Ramos (cell line): Measurements from ENCODE around the gene PRKD2.

Experiments
- in situ Hi-C: fragments of 300-500 bp; cut with MboI; formaldehyde crosslinking; loops from one replicate; pipeline ENCODE4 v1.14.3; 2022; ENCODE audit warnings: low sequenced_read_pairs; ENCODE audit not compliant: unreplicated experiment

The PRKD2 gene

GRCh38 chr19:46744005-46744691 lies 27.2 kb upstream of the PRKD2 start:
- in situ Hi-C loops, result no loop called here

DNA sequence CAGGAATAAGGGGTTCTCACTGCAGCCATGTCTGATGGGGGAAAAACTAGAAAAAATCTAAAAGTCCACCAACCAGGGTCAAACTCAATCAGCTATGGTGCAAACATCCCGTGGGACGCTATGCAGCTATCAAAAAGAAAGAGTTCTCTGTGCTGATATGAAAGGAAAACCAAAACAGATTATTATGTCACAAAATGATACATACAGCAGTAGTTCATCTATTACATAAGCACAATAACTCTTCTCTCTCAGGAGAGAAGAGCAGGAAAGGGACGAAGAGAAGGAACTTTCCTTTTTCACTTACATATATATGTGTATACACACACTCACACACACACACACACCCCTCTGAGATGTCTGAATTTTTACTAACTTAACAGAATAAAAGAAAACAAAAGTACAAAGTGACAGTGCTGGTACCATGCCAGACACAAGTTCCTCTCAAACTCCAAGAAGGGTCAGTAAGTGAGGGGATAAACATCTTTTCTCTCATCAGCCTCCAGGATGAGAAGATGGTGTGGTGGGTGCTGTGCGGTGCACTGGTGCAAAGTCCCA lies 26.1 kb upstream of the PRKD2 start:
- in situ Hi-C loops, result no loop called here

GRCh38 chr19:46741447-46741846 lies 24.5 kb upstream of the PRKD2 start:
- in situ Hi-C loops, result no loop called here

DNA sequence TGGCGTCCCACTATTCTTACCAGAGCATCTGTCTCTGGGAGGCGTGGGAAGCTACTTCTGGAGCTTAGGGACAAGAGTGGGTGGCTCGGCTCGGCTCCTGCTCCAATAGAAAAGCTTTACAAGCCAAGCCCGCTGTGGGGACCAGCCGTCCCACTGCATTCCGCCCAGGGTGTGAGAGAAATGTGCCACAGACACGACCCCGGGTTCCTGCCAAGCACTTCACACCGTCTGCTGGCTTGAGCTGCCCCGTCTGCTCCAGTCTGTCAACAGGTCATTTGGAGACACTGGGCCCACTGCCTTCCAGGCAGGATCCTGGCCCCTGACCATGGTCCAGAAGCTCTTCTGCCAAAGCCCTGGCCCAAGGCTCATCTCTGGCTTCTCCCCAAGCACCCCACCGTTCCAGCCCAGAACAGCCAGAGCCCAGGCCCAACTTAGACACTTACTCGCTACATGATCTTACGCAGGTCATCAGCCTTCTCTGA lies 22.4 kb upstream of the PRKD2 start:
- in situ Hi-C loops, result no loop called here

GRCh38 chr19:46737761-46738171 lies 20.9 kb upstream of the PRKD2 start:
- in situ Hi-C loops, result no loop called here

GRCh38 chr19:46737298-46737654 lies 20.4 kb upstream of the PRKD2 start:
- in situ Hi-C loops, result no loop called here

DNA sequence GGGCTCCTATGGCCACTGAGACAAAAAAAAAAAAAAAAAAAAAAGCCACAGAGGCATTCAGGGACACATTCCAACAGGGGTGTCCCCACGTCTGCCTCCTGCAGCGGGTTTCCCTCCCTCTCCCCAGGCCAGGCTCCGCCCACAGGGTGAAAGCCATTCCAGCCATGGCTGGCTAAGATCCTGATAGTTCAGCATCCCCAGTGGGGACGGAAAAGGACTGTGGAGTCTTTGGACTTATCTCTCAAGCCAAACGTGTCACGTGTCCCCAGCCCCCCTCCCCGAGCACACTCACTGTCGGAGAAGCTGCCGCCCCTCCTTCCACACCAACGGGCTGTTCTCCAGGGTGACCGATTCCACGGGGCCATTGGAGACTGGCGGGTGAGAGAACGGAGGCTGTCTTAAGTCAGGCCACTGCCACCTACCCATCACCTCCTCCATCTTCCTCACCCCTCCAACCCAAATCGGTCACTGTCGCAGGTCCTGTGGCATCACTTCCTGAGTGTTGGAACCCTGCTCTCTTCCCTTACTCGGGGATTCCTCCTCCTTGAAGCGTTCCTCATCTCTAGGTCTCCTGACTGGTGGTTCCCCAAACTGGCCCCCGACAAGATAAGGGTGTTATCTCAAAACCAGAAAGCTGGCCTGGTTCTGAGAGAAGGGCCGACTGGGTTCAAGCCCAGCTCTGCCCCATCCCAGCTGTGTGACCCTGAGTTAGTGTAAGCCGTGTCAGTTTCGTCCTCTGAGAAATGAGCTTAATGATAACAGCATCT lies 19.8 kb upstream of the PRKD2 start:
- in situ Hi-C loops, result no loop called here

- in situ Hi-C loops, result no loop called here
Observed at GRCh38 chr19:46733690-46734292, 16.9 kb upstream of the PRKD2 start.

GRCh38 chr19:46732966-46733689 lies 16.2 kb upstream of the PRKD2 start:
- in situ Hi-C loops, result no loop called here

DNA sequence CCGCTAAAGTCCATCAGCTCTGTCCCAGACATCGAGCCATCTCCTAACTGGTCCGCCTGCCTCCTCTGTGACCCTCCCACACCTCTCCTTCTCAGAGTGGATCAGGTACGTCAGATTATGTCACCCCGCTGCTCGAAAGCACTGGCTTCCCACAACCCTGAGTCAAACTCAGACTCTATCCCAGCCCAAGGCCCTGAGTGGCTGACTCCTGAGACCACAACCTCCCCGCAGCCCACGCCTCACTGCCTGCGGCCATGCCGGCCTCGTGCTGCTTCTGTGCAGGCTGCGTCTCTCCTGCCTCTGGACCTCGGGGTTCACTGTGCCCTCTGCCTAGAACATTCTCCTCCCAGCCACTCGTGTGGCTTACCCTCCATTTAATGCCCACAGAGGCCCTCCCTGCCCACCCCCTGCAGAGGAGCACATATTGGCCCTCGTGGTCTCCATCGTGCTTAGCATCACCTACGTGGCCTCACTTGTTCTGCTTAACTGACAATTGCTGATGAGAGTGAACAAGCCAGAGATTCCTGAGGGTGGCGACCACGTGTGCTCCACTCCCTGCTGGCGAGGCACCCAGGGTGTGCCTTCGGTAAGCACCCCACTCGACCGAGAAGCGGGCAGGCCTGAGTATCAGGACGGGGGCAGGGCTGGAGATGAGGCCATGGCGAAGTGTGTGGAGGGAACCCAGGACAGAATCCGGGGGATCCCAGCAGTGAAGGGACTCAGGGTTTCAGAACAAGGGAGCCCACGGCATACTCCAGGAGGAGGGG lies 15.4 kb upstream of the PRKD2 start:
- in situ Hi-C loops, result no loop called here

DNA sequence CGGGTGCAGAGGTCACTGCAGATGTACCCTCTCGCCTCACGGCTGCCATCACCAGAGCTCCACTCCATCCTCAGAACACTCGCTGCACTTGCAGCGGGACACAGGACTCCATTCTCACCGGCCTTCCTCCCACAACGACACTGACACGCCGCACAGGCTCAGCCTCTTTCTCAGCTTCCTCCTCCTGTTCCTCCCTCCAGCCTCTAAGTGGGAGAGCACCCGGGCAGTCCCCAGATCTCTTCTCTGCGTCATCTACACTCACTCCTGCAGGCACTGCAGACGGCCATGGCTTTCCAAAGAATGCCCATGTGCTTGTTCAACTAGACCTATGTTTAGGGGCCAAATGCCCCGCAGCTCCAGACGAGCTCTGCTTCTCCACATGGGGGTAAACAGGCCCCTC lies 14.7 kb upstream of the PRKD2 start:
- in situ Hi-C loops, result no loop called here

DNA sequence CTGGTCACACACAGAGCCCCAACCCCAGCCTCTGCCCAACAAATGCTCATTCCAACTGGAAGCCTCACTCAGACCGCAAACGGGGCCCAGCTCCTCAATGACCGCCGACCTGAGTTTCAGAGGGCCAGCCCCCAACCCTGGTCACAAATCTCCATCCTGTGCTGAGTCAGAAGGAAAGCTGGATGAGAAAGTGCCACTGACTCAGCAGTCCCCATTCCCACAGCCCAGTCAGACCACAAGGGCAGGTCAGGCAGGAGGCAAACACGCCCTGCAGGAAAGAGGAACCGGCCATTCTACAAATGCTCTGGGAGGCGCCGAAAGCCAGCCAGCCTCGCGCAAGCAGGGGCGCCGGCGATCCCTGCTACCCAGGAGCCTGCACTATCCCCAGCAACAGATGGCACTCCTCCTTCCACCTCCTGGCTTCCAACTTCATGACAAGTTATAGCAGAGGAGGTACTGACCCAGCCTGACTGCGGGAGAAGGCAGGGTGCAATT lies 14.1 kb upstream of the PRKD2 start:
- in situ Hi-C loops, result no loop called here

GRCh38 chr19:46730595-46730994 lies 13.7 kb upstream of the PRKD2 start:
- in situ Hi-C loops, result no loop called here

DNA sequence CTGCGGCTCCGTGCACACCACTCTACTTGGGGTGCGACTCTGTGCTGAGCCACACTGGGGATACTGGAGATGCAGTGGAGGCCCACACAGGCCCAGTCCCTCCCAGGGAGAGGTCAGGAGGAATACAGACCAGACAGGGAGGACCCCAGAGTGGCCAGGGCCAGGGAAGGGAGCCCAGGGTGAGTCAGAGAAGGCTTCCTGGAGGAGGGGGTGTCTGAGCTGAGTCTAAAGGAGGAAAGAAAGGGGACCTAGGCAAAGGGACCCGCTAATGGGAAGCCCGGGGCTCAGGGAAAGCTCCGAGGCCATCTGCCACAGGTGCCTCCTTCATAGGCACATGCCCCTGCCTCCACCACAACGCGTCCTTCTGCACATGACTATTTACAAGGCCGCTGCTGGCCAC lies 13.3 kb upstream of the PRKD2 start:
- in situ Hi-C loops, result no loop called here

GRCh38 chr19:46729696-46730095 lies 12.8 kb upstream of the PRKD2 start:
- in situ Hi-C loops, result no loop called here

DNA sequence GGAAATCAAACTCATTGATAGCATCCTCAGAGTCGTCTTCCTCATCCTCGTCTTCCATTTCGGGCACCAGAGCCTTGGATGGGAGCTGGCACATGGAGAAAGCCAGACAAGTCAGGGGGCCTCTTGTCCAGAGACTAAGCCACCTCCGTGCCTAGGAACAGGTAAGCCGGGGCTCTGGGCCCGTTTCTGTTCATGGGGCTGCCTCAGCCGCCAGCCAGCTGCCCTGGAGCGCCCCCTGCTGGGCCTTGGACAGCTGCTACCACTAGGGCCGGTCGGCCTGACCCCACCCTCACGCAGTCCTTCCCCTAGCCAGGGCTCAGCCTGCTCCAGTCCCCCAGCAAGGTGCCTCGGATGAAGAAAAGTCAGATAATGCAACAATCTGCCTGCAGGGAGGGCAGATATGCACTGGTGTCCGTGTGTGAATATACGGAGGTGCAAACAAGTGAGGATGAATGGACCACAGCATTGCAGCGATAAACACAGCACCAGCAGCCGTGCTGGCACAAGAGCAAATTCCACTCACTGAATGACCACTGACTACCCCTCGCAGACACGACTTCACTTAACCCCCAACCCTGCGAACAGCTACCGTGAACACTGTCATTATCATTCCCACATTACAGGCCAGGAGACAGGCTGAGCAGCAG lies 11.9 kb upstream of the PRKD2 start:
- in situ Hi-C loops, result no loop called here

DNA sequence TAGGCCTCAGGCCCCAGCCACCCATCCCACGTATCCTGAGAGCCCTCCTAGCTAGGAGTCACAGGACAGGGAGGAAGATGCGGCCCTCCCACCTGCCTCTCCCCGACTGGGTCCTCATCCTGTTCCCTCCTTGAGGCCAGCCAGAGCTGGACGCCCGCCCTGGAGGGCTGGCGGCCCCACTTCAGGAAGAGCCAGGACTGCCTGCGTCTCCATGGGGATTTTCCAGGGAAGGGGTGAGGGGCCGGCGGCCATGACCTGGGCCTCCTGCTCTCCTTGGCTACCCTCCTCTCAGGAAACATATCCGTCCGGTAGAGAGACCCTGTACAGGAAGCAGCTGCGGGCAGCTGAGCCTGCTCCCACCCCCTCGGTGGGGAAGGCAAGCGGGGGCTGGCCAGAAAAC lies 11.3 kb upstream of the PRKD2 start:
- in situ Hi-C loops, result no loop called here

DNA sequence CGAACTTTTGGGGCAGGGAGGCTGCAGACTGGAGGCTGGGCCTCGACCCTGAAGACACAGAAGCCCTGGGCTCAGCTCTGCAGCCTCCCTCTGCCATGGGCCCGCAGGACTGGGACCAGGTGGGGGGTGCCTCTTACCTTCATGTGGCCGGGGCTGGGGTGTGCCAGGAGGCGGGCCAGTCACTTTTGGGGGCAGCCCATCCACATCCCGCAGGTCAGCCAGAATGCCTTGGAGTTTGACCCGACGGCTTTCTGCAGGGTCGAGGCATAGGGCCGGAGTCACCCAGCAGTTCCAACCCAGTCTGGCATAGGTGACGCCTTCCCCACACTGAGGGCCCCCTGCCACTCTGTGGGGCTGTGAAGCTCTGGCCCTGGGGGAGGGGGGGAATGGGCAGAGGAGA lies 10.8 kb upstream of the PRKD2 start:
- in situ Hi-C loops, result no loop called here

GRCh38 chr19:46726971-46727501 lies 10.1 kb upstream of the PRKD2 start:
- in situ Hi-C loops, result no loop called here
